Fibroblast of the conjunctiva (primary cell): ENCODE data around the gene SRRM5.
"Not testable (repeated sequence)": the region's sequence is repeated elsewhere in the genome, so short reads cannot be mapped to it uniquely, and the experiment has no call there.

Experiments used
- DNase-seq: peaks from one replicate; pipeline ENCODE4 v3.0.0-alpha.2; 2010; ENCODE audit warnings: low read depth

SRRM5 gene, protein sequence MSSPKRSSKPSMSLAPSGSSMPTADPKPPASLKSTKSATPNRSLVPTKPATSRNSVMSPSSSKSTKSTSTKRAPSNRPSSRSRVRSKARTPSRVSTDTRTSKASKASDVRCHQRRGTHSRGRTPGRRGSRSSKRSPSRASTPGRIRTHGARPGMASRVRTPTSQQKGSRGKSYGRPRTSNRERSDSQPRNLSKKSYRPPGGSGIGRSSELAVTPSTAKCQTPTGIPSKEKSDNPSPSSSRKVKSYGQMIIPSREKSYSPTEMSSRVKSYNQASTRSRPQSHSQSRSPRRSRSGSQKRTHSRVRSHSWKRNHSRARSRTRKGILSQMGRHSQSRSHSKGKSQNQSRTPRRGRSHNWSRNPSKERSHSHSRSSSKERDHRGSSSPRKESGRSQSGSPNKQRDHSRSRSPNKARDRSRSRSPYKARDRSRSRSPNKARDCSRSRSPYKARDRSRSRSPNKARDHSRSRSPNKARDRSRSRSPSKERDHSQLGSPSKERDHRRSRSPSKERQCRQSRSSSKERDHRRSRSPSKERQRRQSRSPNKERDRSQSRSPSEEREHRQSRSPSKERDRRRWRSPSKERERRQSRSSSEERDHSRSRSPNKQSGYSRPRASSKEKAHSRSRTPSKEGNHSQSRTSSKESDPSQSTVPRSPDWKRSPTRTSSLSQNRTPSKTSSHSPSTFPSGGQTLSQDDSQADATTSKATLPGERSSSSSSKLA

GRCh38 chr19:43611788-43612187 is at the start of gene SRRM5:
Gene SRRM5 (plus strand): TSS chr19:43612088. CDS start chr19:43612122, 34 bp downstream.
- DNase-seq: no peak

GRCh38 chr19:43562226-43562697 is 49.6 kb upstream of the SRRM5 start:
- DNase-seq: no peak

- no peak for DNase-seq
Observed at GRCh38 chr19:43562698-43563241, 49.1 kb upstream of the SRRM5 start.

DNA sequence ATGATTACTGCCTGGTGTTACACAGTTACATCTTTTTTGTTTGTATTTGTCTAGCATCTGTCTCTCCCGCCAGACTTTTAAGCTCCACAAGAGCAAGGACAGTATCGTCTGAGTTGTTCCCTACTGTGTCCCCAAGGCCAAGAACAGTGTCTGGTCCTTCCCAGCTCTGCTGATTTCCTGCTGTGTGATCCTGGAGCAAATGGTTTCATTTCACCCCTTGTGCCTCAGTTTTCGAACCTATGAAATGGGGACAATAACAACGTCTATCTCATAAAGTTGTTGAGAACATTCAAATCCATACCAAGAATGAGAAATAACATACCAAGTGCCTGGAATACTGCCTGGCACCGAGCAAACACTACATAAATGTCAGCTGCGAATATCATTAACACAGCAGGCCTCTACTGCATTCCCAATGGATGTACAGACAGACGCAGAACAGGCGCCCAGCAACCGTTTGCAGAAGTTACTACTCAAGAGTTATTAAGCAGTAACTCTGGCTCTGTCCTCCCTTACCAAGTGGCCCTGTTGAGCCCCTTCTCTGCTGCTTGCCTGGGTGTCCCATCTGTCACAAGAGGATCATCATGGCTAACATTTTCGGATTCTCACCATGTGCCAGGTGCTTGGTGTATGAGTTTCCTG is 48.0 kb upstream of the SRRM5 start:
- no peak for DNase-seq

- DNase-seq: no peak
Observed at GRCh38 chr19:43564800-43565199, 47.1 kb upstream of the SRRM5 start.

DNA sequence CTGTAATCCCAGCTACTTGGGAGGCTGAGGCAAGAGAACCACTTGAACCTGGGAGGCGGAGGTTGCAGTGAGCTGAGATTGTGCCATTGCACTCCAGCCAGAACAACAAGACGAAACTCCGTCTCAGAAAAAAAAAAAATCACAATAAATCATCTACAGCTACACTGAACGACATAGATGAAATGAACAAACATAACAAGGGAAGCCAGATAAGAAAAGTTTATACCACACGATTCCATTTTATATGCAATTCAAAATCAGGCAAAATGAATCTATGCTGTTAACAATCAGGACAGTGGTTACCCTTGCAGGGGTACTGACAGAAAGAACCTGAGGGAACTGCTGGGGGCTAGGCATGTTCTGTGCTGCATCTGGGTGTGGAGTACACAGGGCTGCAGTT is 42.2 kb upstream of the SRRM5 start:
- DNase-seq: no peak

GRCh38 chr19:43570174-43570791 is 41.6 kb upstream of the SRRM5 start:
- DNase-seq: no peak

- DNase-seq: no peak
Observed at GRCh38 chr19:43572171-43572588, 39.7 kb upstream of the SRRM5 start.

DNA sequence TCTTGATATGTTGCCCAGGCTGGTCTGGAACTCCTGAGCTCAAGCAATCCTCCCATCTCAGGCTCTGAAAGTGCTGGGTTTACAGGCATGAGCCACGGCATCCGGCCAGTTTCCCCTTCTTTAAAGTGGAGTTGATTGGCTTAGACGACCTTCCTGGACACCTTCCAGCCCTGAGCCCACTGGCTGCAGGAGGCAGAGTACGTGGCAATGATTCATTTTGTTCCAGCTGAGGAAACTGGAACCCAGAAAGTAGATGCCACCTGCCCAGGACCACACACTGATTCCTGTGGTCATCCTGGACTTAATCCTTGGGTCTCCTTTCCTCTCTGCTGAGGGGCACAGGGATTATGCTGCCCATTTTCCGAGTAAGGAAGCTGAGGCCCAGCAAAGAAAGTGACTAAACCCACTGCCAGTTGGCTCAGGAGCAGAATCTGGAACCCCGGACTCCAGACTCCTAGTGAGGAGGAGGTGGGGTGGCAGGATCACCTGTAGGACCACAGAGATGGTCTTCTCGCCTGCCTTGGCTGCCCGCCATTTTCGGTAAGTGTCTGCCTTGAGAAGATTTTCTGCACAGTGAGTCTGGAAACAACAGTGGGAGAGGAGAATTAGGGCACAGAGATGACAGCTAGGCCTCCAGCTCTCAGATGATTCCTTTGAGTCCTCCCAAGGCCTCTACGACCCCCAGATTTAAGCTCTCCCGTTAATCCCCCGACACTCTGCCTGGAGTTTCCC is 37.3 kb upstream of the SRRM5 start:
- no peak for DNase-seq

GRCh38 chr19:43575156-43575950 is 36.5 kb upstream of the SRRM5 start, which contains the start of the genes PINLYP and XRCC1:
Gene PINLYP (plus strand): TSS chr19:43575801. CDS start chr19:43577192, 1,391 bp downstream.
Gene XRCC1 (minus strand): TSS chr19:43575527. CDS start chr19:43575458, 69 bp downstream.
- peak; percentile 98 for DNase-seq

- no peak for DNase-seq
Observed at GRCh38 chr19:43575955-43576878, 35.7 kb upstream of the SRRM5 start.

DNA sequence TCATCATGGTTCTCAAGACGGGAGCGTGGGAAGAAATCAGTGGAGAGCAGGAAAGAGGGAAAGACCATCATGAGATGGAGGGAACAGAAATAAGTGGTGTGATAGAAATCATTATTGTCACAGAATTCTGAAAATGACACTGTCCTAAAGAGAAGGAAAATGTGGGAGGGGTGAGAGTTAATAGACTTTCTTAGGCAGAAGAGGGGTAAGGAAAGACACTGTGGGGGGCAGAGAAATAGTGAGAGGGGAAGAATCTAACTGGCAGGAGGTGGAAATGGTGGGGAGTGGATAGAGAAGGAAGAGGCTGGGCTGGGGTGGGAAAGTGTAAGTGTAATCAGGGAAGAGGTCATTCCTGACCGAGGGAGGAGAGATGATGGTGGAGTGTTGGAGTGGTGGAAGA is 33.1 kb upstream of the SRRM5 start:
- DNase-seq: no peak

- no peak for DNase-seq
Observed at GRCh38 chr19:43581467-43581866, 30.4 kb upstream of the SRRM5 start.

DNA sequence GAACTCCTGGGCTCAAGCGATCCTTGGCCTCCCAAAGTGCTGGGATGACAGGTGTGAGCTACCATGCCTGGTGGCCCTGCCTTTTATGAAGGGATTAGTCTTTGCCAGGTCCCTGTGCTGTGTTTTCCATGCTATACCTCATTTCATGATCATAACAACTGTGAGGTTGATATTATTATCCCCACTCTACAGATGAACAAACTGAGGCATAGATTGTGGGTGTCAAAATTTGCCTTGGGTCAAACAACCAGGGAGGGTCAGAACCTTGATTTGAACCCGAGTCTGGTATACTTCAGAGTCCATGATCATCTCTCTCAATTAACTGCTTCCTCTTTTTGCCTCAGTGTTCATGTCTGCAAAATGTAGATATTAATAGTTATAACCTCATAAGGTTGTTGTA is 29.4 kb upstream of the SRRM5 start:
- DNase-seq: no peak

GRCh38 chr19:43584484-43584883 is 27.4 kb upstream of the SRRM5 start:
- DNase-seq: no peak

DNA sequence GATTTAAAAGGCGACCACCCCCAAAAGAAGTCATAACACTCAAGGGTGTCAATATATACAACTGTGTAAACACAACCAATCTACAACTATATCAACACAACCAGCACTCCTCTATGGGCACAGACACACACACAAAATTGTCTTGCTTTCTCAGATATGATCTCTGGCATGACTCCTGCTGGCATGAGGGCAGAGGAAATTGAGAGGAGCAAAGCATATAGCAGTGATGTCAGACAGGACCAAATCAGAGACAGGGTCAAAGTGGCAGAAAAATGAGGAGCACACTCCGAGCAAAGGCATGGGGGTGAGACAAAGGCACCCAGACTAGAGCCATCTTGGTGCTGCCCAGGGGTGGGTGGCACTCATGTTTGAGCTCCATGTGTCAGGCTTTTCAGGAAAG is 25.5 kb upstream of the SRRM5 start:
- DNase-seq: no peak

- not testable (repeated sequence) for DNase-seq
Observed at GRCh38 chr19:43587029-43587428, 24.9 kb upstream of the SRRM5 start.

DNA sequence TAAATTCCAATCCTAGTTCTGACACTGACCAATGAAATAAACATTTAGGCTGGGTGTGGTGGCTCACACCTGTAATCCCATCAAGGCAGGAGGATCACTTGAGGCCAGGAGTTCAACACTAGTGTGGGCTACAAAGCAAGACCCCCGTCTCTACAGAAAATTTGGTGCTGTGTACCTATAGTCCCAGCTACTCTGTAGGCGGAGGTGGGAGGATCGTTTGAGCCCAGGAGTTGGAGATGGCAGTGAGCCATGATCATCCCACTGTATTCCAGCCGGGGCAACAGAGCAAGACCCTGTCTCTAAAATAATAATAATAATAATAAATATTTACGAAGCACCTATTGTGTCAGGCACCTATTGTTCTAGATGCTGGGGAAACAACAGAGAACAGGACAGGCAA is 22.6 kb upstream of the SRRM5 start:
- no peak for DNase-seq

- DNase-seq: no peak
Observed at GRCh38 chr19:43589678-43590077, 22.2 kb upstream of the SRRM5 start.
